ENCODE results near the gene WIPI1.
A peak's percentile ranks its signal among the peaks of the same experiment; 100 is the strongest.

WIPI1 gene

DNA sequence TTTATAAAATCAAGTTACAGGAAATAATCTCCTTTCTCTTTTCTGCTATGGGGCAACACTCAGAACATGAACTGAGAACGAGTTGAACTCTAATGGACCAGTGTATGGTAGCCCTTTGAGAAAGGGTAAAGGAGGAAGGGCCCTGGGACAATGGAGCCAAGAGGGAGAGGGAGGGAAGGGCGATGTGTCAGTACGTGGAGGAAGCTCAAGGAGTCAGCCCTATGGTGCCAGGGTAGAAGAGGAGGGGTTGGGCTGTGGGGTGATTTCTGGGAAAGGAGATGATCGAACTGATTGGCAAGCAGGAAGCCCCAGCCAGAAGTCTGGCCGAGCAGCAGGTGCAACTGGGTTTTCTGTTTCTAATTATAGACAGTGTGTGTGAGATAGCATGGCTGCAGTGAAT, 4.3 kb upstream of the WIPI1 start:
- no peaks in the 10 kb centered on the region for H3K9me2 ChIP-seq (ENCODE audit: low read depth, low read length)
- H3K9ac ChIP-seq (ENCODE audit: low read length): peak overlapping the region; percentile 12; the same call in 1 of the 2 replicates
- TF ChIP-seq EZH2 (IDR thresholded peaks at IDR 0.05; ENCODE audit: borderline replicate concordance, low read length): no peak
- TF ChIP-seq CTCF (IDR thresholded peaks at IDR 0.05; ENCODE audit: low read length): no peak
- H3K4me3 ChIP-seq (ENCODE audit: low read depth, low read length, poor library complexity, severe bottlenecking): no peak overlapping the region
- peak overlapping the region; percentile 79 for H3K27ac ChIP-seq (ENCODE audit: low read depth, low read length, poor library complexity, severe bottlenecking)
- H3K36me3 ChIP-seq (ENCODE audit: insufficient read depth, low read length): no peaks in the 10 kb centered on the region
- H2AFZ ChIP-seq (ENCODE audit: low read length): peak overlapping the region; percentile 72; the same call in 1 of the 2 replicates
- no peaks in the 10 kb centered on the region for H3K79me2 ChIP-seq (ENCODE audit: insufficient read depth, low read length)
- no peaks in the 10 kb centered on the region for H3F3A ChIP-seq (ENCODE audit: insufficient read depth, low read length)
- H3K27me3 ChIP-seq (ENCODE audit: insufficient read depth, low read length): no peaks in the 10 kb centered on the region
- H3K4me1 ChIP-seq (ENCODE audit: insufficient read depth, low read length, severe bottlenecking): peaks cover 67% of the 10 kb centered on the region
- H3K4me2 ChIP-seq (ENCODE audit: low read length): peak overlapping the region; percentile 39
- no peaks in the 10 kb centered on the region for H3K9me3 ChIP-seq (ENCODE audit: low read length)
- no peaks in the 10 kb centered on the region for H4K20me1 ChIP-seq (ENCODE audit: insufficient read depth, low read length)

DNA sequence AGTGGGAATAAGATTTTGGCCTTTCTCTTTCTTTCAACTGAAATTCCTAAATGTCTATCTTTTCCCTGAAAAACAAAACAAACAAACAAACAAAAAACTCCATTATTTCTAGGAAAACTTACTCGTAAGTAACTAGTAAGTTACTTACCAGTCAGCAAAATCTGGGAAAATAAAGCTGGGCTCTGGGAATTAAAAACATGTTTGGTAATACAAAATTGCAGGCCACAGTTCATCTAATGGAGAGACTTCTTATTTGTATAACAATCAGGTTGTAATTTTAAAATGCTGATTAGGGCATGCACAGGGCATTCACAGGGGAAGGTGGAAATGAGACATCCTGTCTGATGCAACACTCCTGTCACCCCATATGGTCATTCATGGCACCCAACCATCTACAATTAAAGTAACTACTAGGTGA, 3.8 kb upstream of the WIPI1 start:
- Histone ChIP-seq H3K9me3 (ENCODE audit: low read length) (no peaks in the 10 kb centered on the region), H3K4me3 (ENCODE audit: low read depth, low read length, poor library complexity, severe bottlenecking) (no peak overlapping the region), H3K79me2 (ENCODE audit: insufficient read depth, low read length) (no peaks in the 10 kb centered on the region), H4K20me1 (ENCODE audit: insufficient read depth, low read length) (no peaks in the 10 kb centered on the region), H3K9me2 (ENCODE audit: low read depth, low read length) (no peaks in the 10 kb centered on the region), H3K27ac (ENCODE audit: low read depth, low read length, poor library complexity, severe bottlenecking) (peak overlapping the region; percentile 79), H3K36me3 (ENCODE audit: insufficient read depth, low read length) (no peaks in the 10 kb centered on the region), H3K9ac (ENCODE audit: low read length) (peak overlapping the region; percentile 12; the same call in 1 of the 2 replicates), H3K4me2 (ENCODE audit: low read length) (peak overlapping the region; percentile 39), H3F3A (ENCODE audit: insufficient read depth, low read length) (no peaks in the 10 kb centered on the region), H3K4me1 (ENCODE audit: insufficient read depth, low read length, severe bottlenecking) (peaks cover 67% of the 10 kb centered on the region), H2AFZ (ENCODE audit: low read length) (peak overlapping the region; percentile 72; the same call in 1 of the 2 replicates), H3K27me3 (ENCODE audit: insufficient read depth, low read length) (no peaks in the 10 kb centered on the region)
- TF ChIP-seq EZH2 (IDR thresholded peaks at IDR 0.05; ENCODE audit: borderline replicate concordance, low read length) (no peak), CTCF (IDR thresholded peaks at IDR 0.05; ENCODE audit: low read length) (no peak)

GRCh38 chr17:68460715-68461114, 3.4 kb upstream of the WIPI1 start:
- no peaks in the 10 kb centered on the region for H3K9me3 ChIP-seq (ENCODE audit: low read length)
- H3K27me3 ChIP-seq (ENCODE audit: insufficient read depth, low read length): no peaks in the 10 kb centered on the region
- no peak overlapping the region for H3K4me3 ChIP-seq (ENCODE audit: low read depth, low read length, poor library complexity, severe bottlenecking)
- H3K27ac ChIP-seq (ENCODE audit: low read depth, low read length, poor library complexity, severe bottlenecking): peak overlapping the region; percentile 79
- H3K4me2 ChIP-seq (ENCODE audit: low read length): peak overlapping the region; percentile 39
- peaks cover 67% of the 10 kb centered on the region for H3K4me1 ChIP-seq (ENCODE audit: insufficient read depth, low read length, severe bottlenecking)
- H3K36me3 ChIP-seq (ENCODE audit: insufficient read depth, low read length): no peaks in the 10 kb centered on the region
- TF ChIP-seq CTCF (IDR thresholded peaks at IDR 0.05; ENCODE audit: low read length): no peak
- TF ChIP-seq EZH2 (IDR thresholded peaks at IDR 0.05; ENCODE audit: borderline replicate concordance, low read length): no peak
- no peaks in the 10 kb centered on the region for H4K20me1 ChIP-seq (ENCODE audit: insufficient read depth, low read length)
- H3K9ac ChIP-seq (ENCODE audit: low read length): peak overlapping the region; percentile 8; the same call in 1 of the 2 replicates
- no peaks in the 10 kb centered on the region for H3K9me2 ChIP-seq (ENCODE audit: low read depth, low read length)
- no peak overlapping the region for H2AFZ ChIP-seq (ENCODE audit: low read length)
- no peaks in the 10 kb centered on the region for H3K79me2 ChIP-seq (ENCODE audit: insufficient read depth, low read length)
- H3F3A ChIP-seq (ENCODE audit: insufficient read depth, low read length): no peaks in the 10 kb centered on the region
